Measurements from ENCODE around the gene SERPINB12. TPM values are rescaled to one million over a fixed set of nuclear protein-coding genes. Genes with fewer than 3 reads are reported as not detected.

The SERPINB12 gene
- total RNA-seq, 1 experiment from 2014 or later = not detected

DNA sequence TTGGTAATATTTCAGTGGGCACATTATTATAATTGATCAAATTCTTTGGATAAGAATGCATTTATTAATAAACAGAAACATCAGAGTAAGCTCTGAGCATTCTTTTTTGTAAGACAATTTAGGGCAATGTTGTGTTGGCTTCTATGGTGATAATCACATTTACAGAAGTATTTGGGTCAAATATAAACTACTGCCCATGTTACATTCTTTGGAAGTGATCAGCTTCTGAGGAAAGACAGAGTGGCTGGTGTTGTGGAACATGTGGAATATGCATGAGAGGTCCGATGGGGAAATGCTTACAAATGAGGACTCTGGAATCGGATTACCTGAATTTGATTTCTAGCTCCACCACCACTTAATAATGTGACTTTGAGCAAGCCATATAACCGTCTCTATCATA, 64.4 kb downstream of the SERPINB12 start:
- H3K4me1 Mint-ChIP-seq = peaks cover 0 to 5% of the 10 kb centered on the region in 2 experiments; a peak in 2 of 4 replicates
- H3K27me3 ChIP-seq (ENCODE audit: insufficient read depth, low read length) = no peaks in the 10 kb centered on the region
- H3K4me3 Mint-ChIP-seq = no peak overlapping the region
- TF ChIP-seq, protein P1, sequence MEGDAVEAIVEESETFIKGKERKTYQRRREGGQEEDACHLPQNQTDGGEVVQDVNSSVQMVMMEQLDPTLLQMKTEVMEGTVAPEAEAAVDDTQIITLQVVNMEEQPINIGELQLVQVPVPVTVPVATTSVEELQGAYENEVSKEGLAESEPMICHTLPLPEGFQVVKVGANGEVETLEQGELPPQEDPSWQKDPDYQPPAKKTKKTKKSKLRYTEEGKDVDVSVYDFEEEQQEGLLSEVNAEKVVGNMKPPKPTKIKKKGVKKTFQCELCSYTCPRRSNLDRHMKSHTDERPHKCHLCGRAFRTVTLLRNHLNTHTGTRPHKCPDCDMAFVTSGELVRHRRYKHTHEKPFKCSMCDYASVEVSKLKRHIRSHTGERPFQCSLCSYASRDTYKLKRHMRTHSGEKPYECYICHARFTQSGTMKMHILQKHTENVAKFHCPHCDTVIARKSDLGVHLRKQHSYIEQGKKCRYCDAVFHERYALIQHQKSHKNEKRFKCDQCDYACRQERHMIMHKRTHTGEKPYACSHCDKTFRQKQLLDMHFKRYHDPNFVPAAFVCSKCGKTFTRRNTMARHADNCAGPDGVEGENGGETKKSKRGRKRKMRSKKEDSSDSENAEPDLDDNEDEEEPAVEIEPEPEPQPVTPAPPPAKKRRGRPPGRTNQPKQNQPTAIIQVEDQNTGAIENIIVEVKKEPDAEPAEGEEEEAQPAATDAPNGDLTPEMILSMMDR (conservative IDR thresholded peaks at IDR 0.05) = no peak
- no peak overlapping the region for H3K9ac ChIP-seq (ENCODE audit: extremely low read depth, insufficient read length, low read length)
- no peak overlapping the region for H3K18ac ChIP-seq (ENCODE audit: insufficient read length, low read depth, low read length)
- H3K23me2 ChIP-seq (ENCODE audit: insufficient read length, low read depth, low read length, poor library complexity, severe bottlenecking) = no peaks in the 10 kb centered on the region
- H3K9me3 Mint-ChIP-seq = no peaks in the 10 kb centered on the region
- H2BK15ac ChIP-seq (ENCODE audit: low read depth, low read length) = no peak overlapping the region
- no peak overlapping the region for H4K8ac ChIP-seq (replicated peaks; ENCODE audit: insufficient read length, low read depth, low read length)
- no peak for DNase-seq
- H3K56ac ChIP-seq (ENCODE audit: insufficient read length, low read depth, low read length) = no peak overlapping the region
- H3K14ac ChIP-seq (ENCODE audit: insufficient read depth, low read length) = no peak overlapping the region
- H3K4me1 ChIP-seq (ENCODE audit: insufficient read depth, low read length) = no peaks in the 10 kb centered on the region; the same call in 1 of the 2 replicates
- no peak overlapping the region for H2BK120ac ChIP-seq (ENCODE audit: low read depth, low read length, poor library complexity, severe bottlenecking)
- no peak overlapping the region for H3T11ph ChIP-seq (ENCODE audit: low read length)
- H2BK12ac ChIP-seq (ENCODE audit: insufficient read length, low read depth, low read length) = no peak overlapping the region
- no peak overlapping the region for H3K4ac ChIP-seq (ENCODE audit: low read depth, low read length)
- no peak overlapping the region for H4K91ac ChIP-seq (ENCODE audit: insufficient read length, low read depth, low read length)
- H3K36me3 Mint-ChIP-seq (ENCODE audit: insufficient read depth in 1 of 3, low read depth in 3 of 3) = no peaks in the 10 kb centered on the region
- no peak overlapping the region for H2AK5ac ChIP-seq (ENCODE audit: insufficient read length, low read length)
- no peaks in the 10 kb centered on the region for H3K9me3 ChIP-seq (ENCODE audit: control insufficient read depth, low read depth, low read length)
- H2AFZ ChIP-seq (ENCODE audit: low read length) = no peak overlapping the region
- no peak overlapping the region for H2BK20ac ChIP-seq (ENCODE audit: low read depth, low read length, poor library complexity, severe bottlenecking)
- no peaks in the 10 kb centered on the region for H3K27me3 Mint-ChIP-seq (ENCODE audit: low read depth)
- no peak overlapping the region for H3K23ac ChIP-seq (ENCODE audit: insufficient read length, low read depth, low read length)
- H3K79me2 ChIP-seq (ENCODE audit: insufficient read depth, low read length) = no peaks in the 10 kb centered on the region
- H4K20me1 ChIP-seq (ENCODE audit: control insufficient read depth, insufficient read depth, insufficient read length) = no peaks in the 10 kb centered on the region
- H3K4me2 ChIP-seq (ENCODE audit: insufficient read depth, insufficient read length, low read length) = no peak overlapping the region
- H2BK5ac ChIP-seq (ENCODE audit: insufficient read length, low read length) = no peak overlapping the region
- H3K27ac ChIP-seq (ENCODE audit: insufficient read length, low read depth, low read length) = no peak overlapping the region
- H4K5ac ChIP-seq (ENCODE audit: insufficient read length, low read depth, low read length) = no peak overlapping the region
- H3K27ac Mint-ChIP-seq = no peak overlapping the region
- no CpG with 5 or more reads among the region's 3 CpGs for WGBS (ENCODE audit: extremely low coverage, insufficient read length, low lambda C conversion rate)
- H3K79me1 ChIP-seq (ENCODE audit: insufficient read depth, low read depth, low read length, poor library complexity, severe bottlenecking) = no peaks in the 10 kb centered on the region
